AG09309 (cell line): ENCODE measurements around the gene BATF3.
"Not testable (repeated sequence)": the region's sequence is repeated elsewhere in the genome, so short reads cannot be mapped to it uniquely, and the experiment has no call there.

ENCODE experiments used
- DNase-seq: peaks from one replicate; pipeline ENCODE4 v3.0.0-alpha.2; 2010; ENCODE audit warnings: low read depth
- H3K4me3 ChIP-seq: 2 replicates; pipeline ENCODE4 v1.5.1; 2011; ENCODE audit warnings: mild to moderate bottlenecking, low read depth, low read length, moderate library complexity; ENCODE audit not compliant: control insufficient read depth
- TF ChIP-seq, protein P1 (sequence below): IDR thresholded peaks from 2 replicates; pipeline ENCODE4 v1.5.1; 2011; ENCODE audit warnings: mild to moderate bottlenecking, low read depth, low read length, inconsistent platforms; ENCODE audit not compliant: insufficient read depth, control insufficient read depth; ENCODE audit errors: missing control alignments

The BATF3 gene

DNA sequence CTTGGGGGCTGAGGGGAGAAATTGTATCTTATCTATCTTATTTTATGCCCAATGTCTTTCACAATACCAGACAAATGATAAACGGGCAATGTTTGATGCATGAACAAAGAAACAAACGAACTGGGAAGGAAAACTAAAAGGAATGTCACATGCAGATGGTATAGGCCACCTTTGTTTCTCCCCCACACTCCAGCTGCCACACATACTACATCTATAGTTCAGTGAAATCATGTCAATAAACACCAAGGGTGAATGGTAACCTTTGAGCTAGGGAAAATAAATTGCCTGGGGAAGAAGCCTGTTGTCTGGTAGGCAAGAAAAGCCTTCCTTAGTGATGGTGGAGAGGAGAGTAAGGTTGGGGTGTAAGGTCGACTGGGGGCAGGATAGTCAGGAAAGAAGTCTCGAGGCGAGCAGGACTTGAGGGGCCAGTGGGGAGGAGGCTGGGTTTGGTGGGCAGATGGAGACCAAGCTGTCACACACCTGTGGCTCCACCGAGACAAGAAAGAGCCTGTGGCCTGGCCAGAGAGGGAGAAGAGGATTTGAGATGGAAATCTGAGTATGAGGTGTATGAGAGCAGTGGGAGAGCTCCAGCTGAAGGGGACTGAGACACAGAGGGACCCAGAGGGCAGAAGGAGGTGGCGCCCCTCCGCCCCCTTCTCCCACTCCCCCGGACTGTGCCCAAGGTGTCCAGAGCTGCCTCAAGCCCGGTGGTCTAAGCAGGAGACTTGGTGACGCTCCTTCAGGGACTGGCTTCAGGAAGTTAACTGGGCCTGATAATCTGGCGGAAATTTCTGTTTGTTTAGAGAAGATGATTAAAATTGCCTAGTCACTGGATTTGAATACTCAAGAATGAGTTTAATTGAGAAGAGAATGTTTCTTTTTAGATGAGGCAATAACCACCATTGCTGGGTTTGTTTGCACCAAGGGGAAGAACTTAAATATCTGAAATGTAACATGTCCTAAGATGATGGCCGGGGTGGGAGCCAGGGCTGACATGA, 53.8 kb downstream of the BATF3 start:
- TF ChIP-seq, protein P1, sequence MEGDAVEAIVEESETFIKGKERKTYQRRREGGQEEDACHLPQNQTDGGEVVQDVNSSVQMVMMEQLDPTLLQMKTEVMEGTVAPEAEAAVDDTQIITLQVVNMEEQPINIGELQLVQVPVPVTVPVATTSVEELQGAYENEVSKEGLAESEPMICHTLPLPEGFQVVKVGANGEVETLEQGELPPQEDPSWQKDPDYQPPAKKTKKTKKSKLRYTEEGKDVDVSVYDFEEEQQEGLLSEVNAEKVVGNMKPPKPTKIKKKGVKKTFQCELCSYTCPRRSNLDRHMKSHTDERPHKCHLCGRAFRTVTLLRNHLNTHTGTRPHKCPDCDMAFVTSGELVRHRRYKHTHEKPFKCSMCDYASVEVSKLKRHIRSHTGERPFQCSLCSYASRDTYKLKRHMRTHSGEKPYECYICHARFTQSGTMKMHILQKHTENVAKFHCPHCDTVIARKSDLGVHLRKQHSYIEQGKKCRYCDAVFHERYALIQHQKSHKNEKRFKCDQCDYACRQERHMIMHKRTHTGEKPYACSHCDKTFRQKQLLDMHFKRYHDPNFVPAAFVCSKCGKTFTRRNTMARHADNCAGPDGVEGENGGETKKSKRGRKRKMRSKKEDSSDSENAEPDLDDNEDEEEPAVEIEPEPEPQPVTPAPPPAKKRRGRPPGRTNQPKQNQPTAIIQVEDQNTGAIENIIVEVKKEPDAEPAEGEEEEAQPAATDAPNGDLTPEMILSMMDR, result no peak
- no peak for DNase-seq
- H3K4me3 ChIP-seq, result no peak overlapping the region

DNA sequence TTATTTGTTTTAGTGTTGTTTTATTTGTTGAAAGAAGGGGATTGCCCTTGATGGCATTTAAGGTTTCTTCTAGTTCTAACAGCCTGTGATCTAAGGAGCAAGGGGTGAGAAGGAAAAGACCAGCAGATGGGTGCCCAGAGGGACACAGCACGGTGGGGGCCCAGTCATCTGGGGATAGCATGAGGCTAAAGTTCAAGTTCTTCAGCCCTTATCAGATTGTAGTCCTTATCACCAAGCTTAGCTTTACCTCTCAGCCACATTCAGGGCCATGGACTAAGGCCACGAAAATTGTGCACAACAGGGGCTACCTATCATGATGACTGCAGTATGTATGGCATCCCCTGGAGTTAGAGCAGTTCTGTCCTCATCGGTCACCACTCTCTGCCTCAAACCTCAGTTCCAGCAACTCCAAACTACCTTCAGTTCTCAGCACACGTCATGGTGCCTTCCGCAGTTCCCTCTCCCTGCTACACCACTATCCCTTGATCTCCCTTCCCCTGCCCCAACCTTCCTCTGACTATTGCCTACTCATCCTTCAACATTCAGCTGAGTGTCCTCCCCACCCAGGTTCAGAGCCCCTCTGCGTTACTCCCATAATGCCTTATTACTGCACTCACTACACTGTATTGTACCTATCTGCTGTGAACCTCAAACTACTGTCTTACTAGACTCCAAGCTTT, 54.6 kb downstream of the BATF3 start:
- DNase-seq, result no peak
- H3K4me3 ChIP-seq, result no peak overlapping the region
- TF ChIP-seq, protein P1, result no peak

DNA sequence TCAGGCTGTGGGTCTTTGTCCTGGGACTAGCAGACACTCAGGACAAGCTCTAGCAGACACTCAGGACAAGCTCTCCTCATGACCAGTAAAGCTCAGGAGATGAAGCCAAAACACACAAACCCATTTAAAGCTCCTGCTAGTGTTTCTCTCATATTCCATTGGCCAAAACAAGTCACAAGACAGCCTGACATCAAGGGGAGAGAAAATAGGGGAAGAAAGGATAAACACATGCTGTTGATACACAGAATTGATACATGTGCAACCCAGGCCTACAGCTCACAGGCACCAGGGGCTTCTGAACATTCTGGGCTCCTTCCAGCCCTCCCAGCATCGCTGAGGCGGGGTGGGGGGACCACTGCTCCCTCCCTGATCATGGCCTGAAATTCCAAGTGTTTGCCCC, 55.8 kb downstream of the BATF3 start:
- TF ChIP-seq, protein P1, result no peak
- no peak overlapping the region for H3K4me3 ChIP-seq
- DNase-seq, result no peak

DNA sequence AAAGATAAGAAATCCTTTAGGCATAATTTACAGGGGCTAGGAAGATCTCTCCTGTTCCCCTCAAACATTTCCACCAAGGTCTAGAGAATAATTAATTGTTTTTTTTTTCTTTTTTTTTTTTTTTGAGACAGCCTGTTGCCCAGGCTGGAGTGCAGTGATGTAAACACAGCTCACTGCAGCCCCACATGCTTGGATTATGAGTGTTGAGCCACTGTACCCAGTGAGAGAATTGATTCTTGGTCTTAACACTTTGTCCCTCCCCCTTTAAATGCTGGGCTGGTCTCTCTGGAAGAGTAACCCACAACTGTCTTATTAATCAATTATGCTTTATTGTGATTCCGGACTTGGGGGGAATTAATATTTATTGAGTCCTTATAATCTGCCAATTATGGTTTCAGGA, 57.7 kb downstream of the BATF3 start:
- H3K4me3 ChIP-seq, result no peak overlapping the region
- TF ChIP-seq, protein P1, result no peak
- DNase-seq, result no peak

DNA sequence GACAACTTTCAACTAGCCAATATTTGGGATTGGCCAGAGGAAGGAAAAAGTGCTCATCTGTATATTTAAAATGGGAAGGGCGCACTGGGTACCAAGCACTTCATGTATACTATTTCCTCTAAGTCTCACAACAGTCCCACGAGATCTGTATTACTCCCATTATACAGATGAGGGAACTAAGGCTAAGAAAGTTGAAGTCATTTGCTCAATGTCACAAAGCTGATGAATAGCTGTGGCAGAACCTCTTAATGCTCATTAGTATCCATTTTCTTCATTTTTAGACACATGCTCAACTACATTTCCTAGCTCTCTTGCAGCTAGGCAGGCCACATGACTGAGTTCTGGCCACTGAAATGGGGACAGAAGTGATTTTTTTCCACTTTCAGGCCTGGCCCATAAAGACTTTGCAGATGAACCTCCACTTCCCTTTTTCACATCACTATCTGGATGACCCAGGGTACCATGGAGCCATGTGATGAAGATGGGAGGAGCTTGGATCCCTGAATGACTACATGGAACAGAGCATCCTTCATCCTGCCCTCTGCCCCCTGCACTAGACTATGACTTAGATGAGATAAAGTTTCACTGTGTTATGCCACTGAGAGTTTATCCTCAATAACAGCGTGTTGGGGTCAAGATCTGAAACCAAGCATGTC, 59.3 kb downstream of the BATF3 start:
- TF ChIP-seq, protein P1, result no peak
- no peak overlapping the region for H3K4me3 ChIP-seq
- DNase-seq, result no peak

DNA sequence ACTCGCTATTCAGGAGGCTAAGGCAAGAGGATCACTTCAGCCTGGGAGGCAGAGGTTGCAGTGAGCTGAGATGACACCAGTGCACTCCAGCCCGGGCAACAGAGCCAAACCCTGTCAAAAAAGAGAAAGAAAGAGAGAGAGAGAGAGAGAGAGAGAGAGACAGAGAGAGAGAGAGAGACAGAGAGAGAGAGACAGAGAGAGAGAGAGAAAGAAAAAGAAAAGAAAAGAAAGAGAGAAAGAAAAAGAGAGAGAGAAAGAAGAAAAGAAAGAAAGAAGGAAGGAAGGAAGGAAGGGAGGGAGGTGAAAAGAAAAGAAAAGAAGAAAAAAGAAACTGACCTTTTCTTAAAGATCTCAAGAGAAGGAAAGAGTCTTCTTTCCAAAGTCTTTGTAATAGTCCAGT, 60.1 kb downstream of the BATF3 start:
- H3K4me3 ChIP-seq, result not testable (repeated sequence)

DNA sequence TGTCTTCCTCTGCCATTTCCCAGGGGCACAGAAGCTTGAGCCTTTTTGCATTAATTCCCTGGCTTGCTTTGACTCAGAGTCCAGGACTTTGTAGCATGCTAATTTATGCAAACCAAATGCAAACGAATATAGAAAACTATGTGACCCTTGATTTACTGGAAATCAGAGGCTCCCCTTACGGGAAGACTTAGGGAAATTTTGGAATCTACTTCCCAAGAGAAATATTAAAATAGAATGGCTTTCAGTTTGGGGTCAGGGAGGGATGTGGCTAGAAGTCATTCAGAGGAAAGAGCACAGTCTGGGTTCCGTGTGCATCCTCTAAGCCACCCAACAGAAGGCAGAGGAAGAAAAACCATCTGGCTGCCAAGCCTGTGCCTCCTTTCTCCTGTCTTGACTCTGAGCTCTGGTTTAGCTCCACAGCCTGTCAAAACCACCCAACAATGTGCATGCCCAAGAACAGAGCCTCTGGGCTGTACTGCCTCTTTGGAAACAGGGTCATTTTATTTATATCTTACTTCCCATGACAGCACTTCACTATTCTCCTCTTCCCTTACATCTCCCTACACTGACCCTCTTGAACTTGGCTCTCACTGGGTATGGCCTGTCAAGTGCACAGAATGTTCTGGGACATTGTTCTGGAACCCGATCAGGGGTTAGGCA, 61.0 kb downstream of the BATF3 start:
- no peak for DNase-seq
- TF ChIP-seq, protein P1, result no peak
- H3K4me3 ChIP-seq, result no peak overlapping the region

More for the DNA sequence above, 60.1 kb downstream of the BATF3 start:
- DNase-seq, result not testable (repeated sequence)
